Choroid plexus epithelial cell (primary cell): ENCODE data around the gene TNS4.

Experiments
- DNase-seq: peaks from one replicate; pipeline ENCODE4 v3.0.0-alpha.2; 2010; ENCODE audit warnings: low read depth
- H3K4me3 ChIP-seq: 2 replicates; pipeline ENCODE4 v1.5.1; 2011; ENCODE audit warnings: low read depth, mild to moderate bottlenecking, control low read depth, low read length, moderate library complexity
- TF ChIP-seq, protein P1 (sequence below): conservative IDR thresholded peaks from 2 replicates; pipeline ENCODE4 v1.5.1; 2011; ENCODE audit warnings: low read depth, mild to moderate bottlenecking, control low read depth, inconsistent platforms, low read length, moderate library complexity

The TNS4 gene

DNA sequence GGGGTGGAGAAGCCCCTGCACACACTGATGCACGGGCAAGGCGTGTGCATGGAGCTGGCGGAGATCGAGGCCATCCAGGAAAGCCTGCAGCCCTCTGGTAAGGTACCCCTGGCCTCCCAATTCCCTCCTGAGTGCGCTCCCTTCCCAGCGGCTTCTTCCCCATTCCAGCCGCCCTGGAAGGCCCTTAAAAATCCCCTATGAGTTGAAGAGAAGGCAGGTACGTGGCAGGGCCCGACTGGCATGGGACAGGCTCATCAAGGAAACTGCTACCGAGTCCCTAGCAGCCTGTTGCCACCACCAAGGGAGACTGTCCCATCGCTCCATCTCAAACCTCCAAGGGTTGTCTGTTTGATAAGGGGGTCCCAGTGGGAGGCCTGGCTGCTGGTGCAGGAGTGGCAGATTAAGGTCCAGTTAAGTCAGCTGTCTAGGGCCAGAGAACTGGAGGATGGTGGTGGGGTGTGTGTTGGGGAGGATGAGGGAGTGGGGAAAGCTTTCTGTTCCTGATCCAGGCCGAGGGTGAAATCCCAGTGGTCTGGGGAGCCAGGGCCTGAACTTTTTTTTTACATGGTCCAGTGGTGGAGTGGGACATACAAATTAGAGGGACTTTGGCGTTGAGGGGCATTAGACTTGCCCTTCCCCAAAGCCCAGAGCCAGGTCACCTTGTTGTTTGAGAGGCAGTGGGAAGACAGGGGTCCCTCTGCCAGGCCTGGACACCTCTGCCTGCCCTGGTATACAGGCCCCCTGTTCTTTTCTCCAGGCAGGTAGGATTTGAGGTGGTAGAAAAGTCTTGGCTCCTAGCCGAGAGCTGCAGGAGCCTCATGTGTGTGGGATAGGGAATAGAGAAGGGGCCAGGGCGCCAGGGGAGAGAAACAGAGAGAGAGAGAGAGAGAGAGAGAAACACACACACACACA, 57.2 kb downstream of the TNS4 start:
- peak; percentile 47 for DNase-seq
- peak overlapping the region; percentile 75 for H3K4me3 ChIP-seq
- TF ChIP-seq, protein P1, sequence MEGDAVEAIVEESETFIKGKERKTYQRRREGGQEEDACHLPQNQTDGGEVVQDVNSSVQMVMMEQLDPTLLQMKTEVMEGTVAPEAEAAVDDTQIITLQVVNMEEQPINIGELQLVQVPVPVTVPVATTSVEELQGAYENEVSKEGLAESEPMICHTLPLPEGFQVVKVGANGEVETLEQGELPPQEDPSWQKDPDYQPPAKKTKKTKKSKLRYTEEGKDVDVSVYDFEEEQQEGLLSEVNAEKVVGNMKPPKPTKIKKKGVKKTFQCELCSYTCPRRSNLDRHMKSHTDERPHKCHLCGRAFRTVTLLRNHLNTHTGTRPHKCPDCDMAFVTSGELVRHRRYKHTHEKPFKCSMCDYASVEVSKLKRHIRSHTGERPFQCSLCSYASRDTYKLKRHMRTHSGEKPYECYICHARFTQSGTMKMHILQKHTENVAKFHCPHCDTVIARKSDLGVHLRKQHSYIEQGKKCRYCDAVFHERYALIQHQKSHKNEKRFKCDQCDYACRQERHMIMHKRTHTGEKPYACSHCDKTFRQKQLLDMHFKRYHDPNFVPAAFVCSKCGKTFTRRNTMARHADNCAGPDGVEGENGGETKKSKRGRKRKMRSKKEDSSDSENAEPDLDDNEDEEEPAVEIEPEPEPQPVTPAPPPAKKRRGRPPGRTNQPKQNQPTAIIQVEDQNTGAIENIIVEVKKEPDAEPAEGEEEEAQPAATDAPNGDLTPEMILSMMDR, result no peak

DNA sequence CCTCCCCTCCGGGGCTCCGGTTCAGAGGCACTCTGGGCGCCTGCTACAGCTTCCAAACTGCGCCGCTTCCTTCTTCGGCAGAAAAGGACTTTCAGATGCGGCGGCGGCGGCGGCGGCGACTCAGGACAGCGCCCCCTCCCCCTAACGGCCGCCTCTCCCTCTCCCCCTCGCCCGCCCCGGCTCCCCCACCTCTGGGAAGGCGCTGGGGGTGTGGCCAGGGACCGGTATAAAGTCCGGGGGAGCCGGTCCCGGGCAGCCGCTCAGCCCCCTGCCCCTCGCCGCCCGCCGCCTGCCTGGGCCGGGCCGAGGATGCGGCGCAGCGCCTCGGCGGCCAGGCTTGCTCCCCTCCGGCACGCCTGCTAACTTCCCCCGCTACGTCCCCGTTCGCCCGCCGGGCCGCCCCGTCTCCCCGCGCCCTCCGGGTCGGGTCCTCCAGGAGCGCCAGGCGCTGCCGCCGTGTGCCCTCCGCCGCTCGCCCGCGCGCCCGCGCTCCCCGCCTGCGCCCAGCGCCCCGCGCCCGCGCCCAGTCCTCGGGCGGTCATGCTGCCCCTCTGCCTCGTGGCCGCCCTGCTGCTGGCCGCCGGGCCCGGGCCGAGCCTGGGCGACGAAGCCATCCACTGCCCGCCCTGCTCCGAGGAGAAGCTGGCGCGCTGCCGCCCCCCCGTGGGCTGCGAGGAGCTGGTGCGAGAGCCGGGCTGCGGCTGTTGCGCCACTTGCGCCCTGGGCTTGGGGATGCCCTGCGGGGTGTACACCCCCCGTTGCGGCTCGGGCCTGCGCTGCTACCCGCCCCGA, 58.0 kb downstream of the TNS4 start, which contains the start of gene IGFBP4:
IGFBP4 (plus strand) TSS at position 255 of the 792 bp plus-strand sequence; CDS start at position 541, 286 bp downstream.
- H3K4me3 ChIP-seq, result peak within 1 kb of the TSS; percentile 75
- DNase-seq, result peak; percentile 84
- TF ChIP-seq, protein P1, result no peak

DNA sequence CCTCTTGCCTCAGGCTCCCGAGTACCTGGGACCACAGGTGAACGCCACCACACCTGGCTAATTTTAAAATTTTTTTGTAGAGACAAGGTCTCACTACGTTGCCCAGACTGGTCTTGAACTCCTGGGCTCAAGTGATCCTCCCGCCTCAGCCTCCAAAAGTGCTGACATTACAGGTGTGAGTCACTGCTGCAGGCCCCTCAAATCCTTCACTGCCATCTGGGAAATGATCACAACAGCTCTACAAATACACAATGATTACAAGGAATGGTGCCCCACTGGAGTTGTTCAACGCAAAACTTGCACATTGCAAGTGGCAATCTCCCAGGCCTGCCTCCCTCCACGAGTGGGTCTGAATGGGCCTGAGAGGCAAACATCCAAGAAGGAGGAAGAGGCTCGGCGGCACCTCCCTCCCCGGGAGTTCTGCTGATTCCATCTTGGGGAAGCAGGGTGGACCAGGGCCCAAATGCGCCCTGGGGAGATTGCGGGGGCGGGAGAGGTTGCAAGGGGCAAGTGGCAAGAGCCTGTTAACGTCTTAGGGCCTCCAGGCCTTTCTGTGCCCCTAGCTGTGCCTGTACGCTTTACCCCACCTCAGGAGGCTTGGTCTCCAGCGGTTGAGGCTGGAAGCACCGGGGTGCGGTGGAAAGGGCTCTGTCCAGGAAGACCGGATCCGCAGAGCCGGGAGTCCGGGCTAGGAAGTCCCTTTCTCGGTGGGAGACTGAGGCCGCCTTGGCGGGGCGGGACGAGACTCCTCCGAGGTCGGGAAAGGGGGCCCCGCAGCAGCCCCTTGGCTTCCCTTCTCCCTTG, 58.8 kb downstream of the TNS4 start:
- TF ChIP-seq, protein P1, result no peak
- H3K4me3 ChIP-seq, result peak overlapping the region; percentile 75
- peak; percentile 53 for DNase-seq

DNA sequence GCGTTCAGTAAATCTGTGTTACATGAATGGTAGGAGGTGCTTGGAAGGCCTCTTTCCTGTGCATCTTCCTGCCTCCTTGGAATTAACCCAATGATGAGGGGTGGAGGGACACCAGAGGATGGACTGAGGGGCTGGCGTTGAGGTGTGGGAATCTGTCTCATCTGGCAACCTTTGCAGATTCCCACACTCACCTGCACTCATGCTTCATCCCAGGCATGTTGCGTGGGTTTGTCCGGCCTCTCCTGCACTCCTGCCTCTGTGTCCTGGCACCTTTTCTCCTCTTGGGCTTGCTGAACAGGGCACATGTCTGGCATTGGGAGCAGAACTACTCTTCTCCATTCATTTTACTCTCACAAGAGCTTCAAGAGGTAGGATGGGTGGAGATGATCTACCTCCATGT, 61.3 kb downstream of the TNS4 start:
- TF ChIP-seq, protein P1, result no peak
- no peak overlapping the region for H3K4me3 ChIP-seq
- DNase-seq, result no peak

DNA sequence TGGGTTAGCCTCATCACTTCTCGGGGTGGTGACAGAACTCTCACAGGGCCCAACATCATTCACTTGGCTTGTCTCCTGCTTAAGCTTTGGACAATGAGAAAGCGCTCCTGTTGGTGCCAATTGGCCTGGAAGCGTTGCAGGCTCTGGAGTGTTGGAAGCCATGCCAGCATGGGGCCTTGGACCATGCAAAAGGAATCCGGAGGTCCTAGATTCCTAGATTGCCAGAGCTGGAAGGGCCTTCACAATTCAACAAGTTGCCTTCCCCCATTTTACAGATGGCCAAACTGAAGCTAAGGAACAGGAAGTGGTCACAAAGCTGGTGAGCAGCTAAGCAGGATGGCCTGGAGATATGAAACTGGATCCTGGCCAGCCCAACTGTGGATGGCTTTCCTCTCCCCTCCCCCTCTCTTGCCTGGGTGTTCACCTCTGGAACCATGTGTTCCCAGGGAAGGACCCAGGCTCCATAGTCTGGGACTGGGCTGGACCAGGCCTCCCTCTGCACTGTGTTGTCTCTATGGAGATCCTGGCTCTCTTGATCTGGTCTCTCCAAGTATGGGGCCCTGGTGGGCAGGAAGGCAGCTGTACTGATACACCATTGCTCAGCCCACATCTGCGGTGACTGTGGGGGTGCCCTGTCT, 64.2 kb downstream of the TNS4 start:
- TF ChIP-seq, protein P1, result no peak
- peak; percentile 39 for DNase-seq
- no peak overlapping the region for H3K4me3 ChIP-seq

DNA sequence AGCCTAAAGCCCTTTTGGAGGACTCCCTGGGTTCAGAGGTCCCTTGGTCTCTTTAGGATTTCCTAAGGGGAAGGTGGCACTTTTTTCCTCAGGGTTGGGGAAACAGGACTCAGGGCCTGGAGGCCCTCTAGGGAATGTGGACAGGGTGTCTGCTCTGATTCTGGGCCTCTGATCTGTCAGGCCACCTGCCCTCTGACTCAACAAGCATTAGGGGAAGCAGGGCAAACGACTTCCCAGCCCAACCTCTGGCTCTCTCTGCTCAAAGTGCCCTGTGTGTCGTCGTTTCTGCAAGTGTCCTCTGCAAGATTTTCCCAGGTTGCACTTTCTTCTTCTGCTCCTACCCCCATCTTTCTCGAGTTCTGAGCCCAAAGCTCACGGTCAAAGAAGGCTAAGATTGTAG, 64.8 kb downstream of the TNS4 start:
- TF ChIP-seq, protein P1, result no peak
- DNase-seq, result no peak
- no peak overlapping the region for H3K4me3 ChIP-seq
